Prostate gland (tissue), 2 donors: ENCODE measurements around the gene SERINC5. TPM values are rescaled to one million over a fixed set of nuclear protein-coding genes. Genes with fewer than 3 reads are reported as not detected.

Experiments used
- DNase-seq: peaks from one replicate; pipeline ENCODE4 v3.0.0-alpha.2; 2019; ENCODE audit warnings: low spot score
- H3K27ac ChIP-seq, 2 donors: fragments of 200-600 bp; sonication (generic); 2 replicates each; pipeline ENCODE4 v1.5.1; 2017 to 2019
- H3K27me3 ChIP-seq: fragments of 200-600 bp; sonication (generic); replicated peaks from 2 replicates; pipeline ENCODE4 v1.5.1; 2019; ENCODE audit not compliant: insufficient read depth
- H3K36me3 ChIP-seq, 2 donors: fragments of 200-600 bp; sonication (generic); 1 replicate in 1 of 2; 2 replicates in 1 of 2; pipeline versions ENCODE4 v1.5.1 to v1.8.1; 2017 to 2019
- H3K4me1 ChIP-seq: fragments of 200-600 bp; sonication (generic); replicated peaks from 2 replicates; pipeline ENCODE4 v1.5.1; 2019
- H3K4me3 ChIP-seq, 2 donors: fragments of 200-600 bp; sonication (generic); 2 replicates each; pipeline ENCODE4 v1.5.1; 2017 to 2019
- H3K9me3 ChIP-seq: fragments of 200-600 bp; sonication (generic); 2 replicates; pipeline ENCODE4 v1.5.1; 2017
- POLR2A ChIP-seq: fragments of 450-650 bp; IDR thresholded peaks from one replicate; pipeline ENCODE4 v1.6.1; 2016; ENCODE audit warnings: antibody characterized with exemption, mild to moderate bottlenecking
- POLR2AphosphoS5 ChIP-seq: sonication (generic); formaldehyde crosslinking; IDR thresholded peaks from one replicate; pipeline ENCODE4 v1.6.1; 2017; ENCODE audit warnings: antibody characterized with exemption
- WGBS: methylation state at CpG from one replicate; pipeline ENCODE4 v1.1.5; 2018; 5-methylcytosine and 5-hydroxymethylcytosine counted together
- intact Hi-C: fragments of 100-400 bp; cut with DNase I; formaldehyde crosslinking; loops from one replicate; pipeline ENCODE4 v1.14.2; 2022
- total RNA-seq, 2 donors: library from RNA; depleted of rRNA; stranded (reverse); fragments of >200 nt; gene quantifications; one replicate each; pipeline ENCODE4 v1.1.0, GENCODE V29; 2016
- TF ChIP-seq, protein P1 (sequence below), 4 experiments: fragments of 200-600 bp in 2 of 4; fragments of 450-650 bp in 2 of 4; sonication (generic) in 2 of 4; IDR thresholded peaks; 1 replicate in 3 of 4; 2 replicates in 1 of 4; pipeline ENCODE4 v1.5.1; 2016 to 2019; ENCODE audit warnings: antibody characterized with exemption in 4 of 4, mild to moderate bottlenecking in 2 of 4, moderate library complexity in 2 of 4

The SERINC5 gene
- total RNA-seq, 2 donors from 2014 or later: 127 to 205 TPM

GRCh38 chr5:80191991-80192398 lies 63.9 kb downstream of the SERINC5 start:
- 38% methylated on average over 4 of the region's 4 CpGs for WGBS
- no peak for DNase-seq
- intact Hi-C loops: loop anchor here (2.0 to 10.0 kb wide), 2 partner anchors 65 to 97 kb away; partner anchors contain the start of gene SERINC5
- no peaks in the 10 kb centered on the region for H3K36me3 ChIP-seq
- TF ChIP-seq POLR2AphosphoS5: no peak
- TF ChIP-seq, protein P1, sequence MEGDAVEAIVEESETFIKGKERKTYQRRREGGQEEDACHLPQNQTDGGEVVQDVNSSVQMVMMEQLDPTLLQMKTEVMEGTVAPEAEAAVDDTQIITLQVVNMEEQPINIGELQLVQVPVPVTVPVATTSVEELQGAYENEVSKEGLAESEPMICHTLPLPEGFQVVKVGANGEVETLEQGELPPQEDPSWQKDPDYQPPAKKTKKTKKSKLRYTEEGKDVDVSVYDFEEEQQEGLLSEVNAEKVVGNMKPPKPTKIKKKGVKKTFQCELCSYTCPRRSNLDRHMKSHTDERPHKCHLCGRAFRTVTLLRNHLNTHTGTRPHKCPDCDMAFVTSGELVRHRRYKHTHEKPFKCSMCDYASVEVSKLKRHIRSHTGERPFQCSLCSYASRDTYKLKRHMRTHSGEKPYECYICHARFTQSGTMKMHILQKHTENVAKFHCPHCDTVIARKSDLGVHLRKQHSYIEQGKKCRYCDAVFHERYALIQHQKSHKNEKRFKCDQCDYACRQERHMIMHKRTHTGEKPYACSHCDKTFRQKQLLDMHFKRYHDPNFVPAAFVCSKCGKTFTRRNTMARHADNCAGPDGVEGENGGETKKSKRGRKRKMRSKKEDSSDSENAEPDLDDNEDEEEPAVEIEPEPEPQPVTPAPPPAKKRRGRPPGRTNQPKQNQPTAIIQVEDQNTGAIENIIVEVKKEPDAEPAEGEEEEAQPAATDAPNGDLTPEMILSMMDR (IDR thresholded peaks at IDR 0.05): no peak
- no peaks in the 10 kb centered on the region for H3K27me3 ChIP-seq
- no peaks in the 10 kb centered on the region for H3K9me3 ChIP-seq
- H3K27ac ChIP-seq: peak overlapping the region; percentile 63 to 68
- no peak overlapping the region for H3K4me3 ChIP-seq
- H3K4me1 ChIP-seq: peaks cover 22% of the 10 kb centered on the region

- Histone ChIP-seq H3K4me1 (peaks cover 24% of the 10 kb centered on the region), H3K27me3 (no peaks in the 10 kb centered on the region), H3K4me3 (no peak overlapping the region), H3K27ac (peak overlapping the region; percentile 63 to 68), H3K36me3 (no peaks in the 10 kb centered on the region), H3K9me3 (no peaks in the 10 kb centered on the region)
- no peak for DNase-seq
- 58% methylated on average over 4 of the region's 4 CpGs for WGBS
- intact Hi-C loops: loop anchor here (10.0 kb wide), 1 partner anchor 97 kb away; no protein-coding TSS in a partner anchor
- TF ChIP-seq, protein P1 (IDR thresholded peaks at IDR 0.05): no peak
- TF ChIP-seq POLR2AphosphoS5 (no peak), POLR2A (no peak)
Measured at GRCh38 chr5:80191397-80191796, 64.5 kb downstream of the SERINC5 start.

- no peak overlapping the region for H3K4me3 ChIP-seq
- H3K4me1 ChIP-seq: peaks cover 24% of the 10 kb centered on the region
- no peak overlapping the region for H3K27ac ChIP-seq
- H3K9me3 ChIP-seq: no peaks in the 10 kb centered on the region
- TF ChIP-seq, protein P1 (IDR thresholded peaks at IDR 0.05): no peak
- TF ChIP-seq POLR2AphosphoS5 (no peak), POLR2A (no peak)
- DNase-seq: no peak
- intact Hi-C loops: loop anchor here (10.0 kb wide), 1 partner anchor 96 kb away; no protein-coding TSS in a partner anchor
- no peaks in the 10 kb centered on the region for H3K36me3 ChIP-seq
- WGBS: 60% methylated on average over 3 of the region's 3 CpGs
- H3K27me3 ChIP-seq: no peaks in the 10 kb centered on the region
Measured at GRCh38 chr5:80190960-80191359, 64.9 kb downstream of the SERINC5 start.

DNA sequence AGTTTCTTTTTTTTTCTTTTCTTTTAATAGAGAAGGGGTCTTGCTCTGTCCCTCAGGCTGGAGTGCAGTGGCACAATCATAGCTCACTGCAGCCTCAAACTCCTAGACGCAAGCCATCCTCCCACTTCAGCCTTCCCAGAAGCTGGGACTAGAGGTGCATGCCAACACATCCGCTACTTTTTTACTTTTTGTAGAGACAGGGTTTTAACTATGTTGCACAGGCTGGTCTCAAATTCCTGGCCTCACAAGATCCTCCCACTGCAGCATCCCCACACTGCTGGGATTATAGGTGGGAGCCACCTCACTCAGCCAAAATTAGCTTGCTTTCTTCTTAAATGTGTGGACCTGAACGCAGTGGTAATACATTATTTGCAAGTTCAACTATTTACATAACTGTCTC lies 66.1 kb downstream of the SERINC5 start:
- no peaks in the 10 kb centered on the region for H3K9me3 ChIP-seq
- no peaks in the 10 kb centered on the region for H3K36me3 ChIP-seq
- intact Hi-C loops: loop anchor here (10.0 kb wide), 1 partner anchor 95 kb away; no protein-coding TSS in a partner anchor
- H3K27ac ChIP-seq: peak overlapping the region in 1 of 2 donors; percentile 56
- WGBS: 48% methylated on average over 3 of the region's 3 CpGs
- TF ChIP-seq, protein P1 (IDR thresholded peaks at IDR 0.05): no peak
- TF ChIP-seq POLR2A: no peak
- TF ChIP-seq POLR2AphosphoS5: no peak
- no peaks in the 10 kb centered on the region for H3K27me3 ChIP-seq
- peaks cover 29% of the 10 kb centered on the region for H3K4me1 ChIP-seq
- no peak for DNase-seq
- H3K4me3 ChIP-seq: no peak overlapping the region

- H3K4me3 ChIP-seq: no peak overlapping the region
- WGBS: 63% methylated on average over 8 of the region's 8 CpGs
Measured at GRCh38 chr5:80189201-80189600, 66.6 kb downstream of the SERINC5 start.

More at GRCh38 chr5:80189201-80189600, 66.6 kb downstream of the SERINC5 start:
- Histone ChIP-seq H3K27ac (peak overlapping the region in 1 of 2 donors; percentile 56), H3K36me3 (no peaks in the 10 kb centered on the region), H3K9me3 (no peaks in the 10 kb centered on the region), H3K4me1 (peaks cover 30% of the 10 kb centered on the region), H3K27me3 (no peaks in the 10 kb centered on the region)
- intact Hi-C loops: no loop called here
- no peak for DNase-seq
- TF ChIP-seq POLR2A (no peak), POLR2AphosphoS5 (no peak)
- TF ChIP-seq, protein P1 (IDR thresholded peaks at IDR 0.05): no peak
